ENCODE results near the gene PRDM16.

The PRDM16 gene

DNA sequence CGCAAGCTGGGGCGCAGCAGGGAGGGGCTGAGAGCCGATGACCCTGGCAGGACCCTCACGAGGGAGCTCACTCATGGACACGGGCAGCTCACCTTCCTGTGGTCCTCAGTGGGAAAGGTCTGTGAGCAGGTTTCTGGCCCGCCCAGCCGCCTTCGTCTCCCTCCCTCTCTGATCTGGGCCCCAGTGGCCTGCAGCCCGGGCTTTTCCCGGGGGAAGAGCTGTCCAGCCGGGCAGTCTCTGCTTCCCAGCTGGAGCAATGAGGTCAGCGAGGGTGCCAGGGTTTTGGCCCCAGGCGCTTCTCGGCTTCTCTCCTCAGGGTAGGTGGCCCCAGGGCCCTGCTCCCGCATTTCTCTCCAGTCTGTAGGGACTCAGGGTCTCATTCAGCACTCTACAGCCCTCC, 363.3 kb downstream of the PRDM16 start:
- no peak for DNase-seq (ENCODE audit: low read depth)

DNA sequence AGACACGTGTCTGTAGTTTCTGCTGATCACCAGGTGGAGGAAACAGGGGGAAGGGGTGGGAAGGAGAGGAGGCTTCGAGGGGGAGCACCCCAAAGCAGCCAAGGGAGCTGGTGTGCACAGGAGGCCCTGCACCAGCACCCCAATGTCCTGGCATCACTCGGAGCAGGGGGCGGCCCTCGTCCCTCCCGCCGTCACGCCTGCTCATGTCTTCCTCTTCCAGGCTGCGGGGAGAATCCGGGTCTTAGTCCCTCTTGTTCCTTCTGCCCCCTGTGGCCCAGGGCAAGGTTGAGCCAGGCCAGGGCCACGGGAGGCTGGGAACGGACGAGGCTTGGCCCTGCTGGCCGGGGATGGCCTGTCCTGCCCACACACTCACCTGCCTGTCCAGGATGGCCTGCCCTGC, 364.1 kb downstream of the PRDM16 start:
- DNase-seq (ENCODE audit: low read depth) = no peak

DNA sequence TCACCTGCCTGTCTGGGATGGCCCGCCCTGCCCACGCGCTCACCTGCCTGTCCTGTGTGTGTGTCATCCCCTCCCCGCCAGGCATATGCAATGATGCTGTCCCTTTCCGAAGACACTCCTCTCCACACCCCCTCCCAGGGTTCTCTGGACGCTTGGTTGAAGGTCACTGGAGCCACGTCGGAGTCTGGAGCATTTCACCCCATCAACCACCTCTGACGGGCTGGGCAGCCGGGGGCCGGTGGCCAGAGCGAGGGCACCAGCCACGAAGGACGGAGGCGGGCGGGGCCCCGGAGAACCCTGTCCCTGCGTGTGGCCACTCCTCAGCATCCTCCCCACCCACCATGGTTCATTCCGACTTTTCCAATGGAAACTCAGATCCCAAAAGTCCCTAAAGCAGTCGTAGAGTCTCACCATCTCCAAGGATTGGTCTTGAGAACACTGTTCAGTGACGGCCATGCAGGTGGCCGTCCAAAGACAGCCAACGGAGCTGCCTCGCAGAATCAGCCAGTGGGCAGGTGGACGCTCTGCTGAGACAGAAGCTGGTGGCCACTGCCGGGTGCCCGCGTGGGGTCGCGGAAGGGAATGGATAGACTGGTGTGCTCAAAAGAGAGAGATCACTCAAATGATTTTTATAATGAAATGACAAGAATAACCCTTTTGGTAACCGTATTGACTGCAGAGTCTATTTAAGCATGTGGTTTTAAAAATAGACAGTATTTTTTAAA, 364.8 kb downstream of the PRDM16 start:
- DNase-seq (ENCODE audit: low read depth) = no peak

DNA sequence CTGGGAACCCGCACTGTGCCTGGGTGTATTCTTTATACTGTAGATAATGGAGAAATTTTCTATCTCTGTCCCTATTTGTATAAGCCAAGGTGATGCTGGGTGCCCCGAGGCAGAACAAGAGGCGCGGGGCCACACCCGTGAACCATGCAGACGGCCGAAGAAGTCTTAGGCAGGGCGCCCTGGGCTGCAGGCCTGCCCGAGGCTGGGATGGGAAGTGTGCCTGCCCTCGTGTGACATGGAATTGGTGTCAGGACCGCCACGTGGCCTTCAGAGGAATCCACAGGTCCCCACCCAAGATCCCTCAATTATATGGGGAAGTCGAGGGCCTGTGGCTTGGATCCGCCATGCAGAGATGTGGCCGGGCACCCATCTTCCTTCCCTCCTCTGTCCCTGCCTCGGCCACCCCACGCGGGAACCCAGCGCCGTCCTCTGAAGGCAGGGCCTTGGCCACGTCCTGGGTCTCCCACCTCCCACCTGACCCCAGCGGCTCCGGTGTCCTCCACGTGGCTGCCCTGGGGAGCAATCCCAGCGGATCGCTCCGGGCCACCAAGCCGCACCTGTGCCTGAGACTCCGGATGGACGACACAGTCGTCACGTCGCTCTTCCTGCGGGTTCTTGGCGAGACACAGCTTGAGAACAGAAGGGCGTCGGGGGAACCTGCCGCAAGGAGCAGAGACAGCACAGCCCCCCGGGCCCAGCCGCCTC, 365.6 kb downstream of the PRDM16 start:
- DNase-seq (ENCODE audit: low read depth) = no peak

DNA sequence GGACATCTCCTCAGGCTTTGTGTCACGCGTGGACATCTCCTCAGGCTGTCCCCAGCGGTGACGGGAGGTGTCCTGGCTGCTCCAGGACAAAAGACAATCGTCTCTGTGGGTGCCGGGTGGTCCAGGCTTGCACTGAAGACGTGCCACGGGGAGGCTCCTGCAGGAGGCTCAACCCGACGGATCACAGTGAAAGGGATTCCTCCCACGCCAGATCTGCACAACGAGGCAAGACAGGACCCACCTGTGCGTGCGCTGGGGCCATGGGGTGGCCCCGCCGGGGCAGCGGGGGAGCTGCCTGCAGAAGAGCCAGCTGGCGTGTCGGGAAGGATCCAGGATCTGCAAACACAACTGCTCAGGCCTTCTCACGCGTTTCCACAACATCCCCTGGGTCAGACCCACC, 366.7 kb downstream of the PRDM16 start:
- no peak for DNase-seq (ENCODE audit: low read depth)

DNA sequence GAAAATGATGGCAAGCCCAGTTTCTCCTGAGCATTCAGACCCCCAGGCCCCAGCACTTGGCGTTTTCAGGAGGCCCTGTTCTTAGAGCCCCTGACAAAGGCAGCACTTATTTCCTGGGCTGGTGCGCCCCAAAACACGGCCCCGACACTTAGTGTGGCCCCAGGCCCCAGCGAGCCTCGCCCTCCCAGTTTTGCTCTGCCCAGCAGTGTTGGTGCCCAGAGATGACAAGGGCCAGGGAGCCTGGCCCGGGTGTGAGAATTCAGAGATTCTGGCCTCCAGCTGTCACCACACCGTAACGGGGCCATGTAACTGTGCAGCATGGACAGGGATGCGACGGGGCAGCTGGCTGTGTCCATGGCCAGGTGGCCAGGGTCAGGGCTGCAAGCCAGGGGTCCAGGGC, 367.4 kb downstream of the PRDM16 start:
- no peak for DNase-seq (ENCODE audit: low read depth)

DNA sequence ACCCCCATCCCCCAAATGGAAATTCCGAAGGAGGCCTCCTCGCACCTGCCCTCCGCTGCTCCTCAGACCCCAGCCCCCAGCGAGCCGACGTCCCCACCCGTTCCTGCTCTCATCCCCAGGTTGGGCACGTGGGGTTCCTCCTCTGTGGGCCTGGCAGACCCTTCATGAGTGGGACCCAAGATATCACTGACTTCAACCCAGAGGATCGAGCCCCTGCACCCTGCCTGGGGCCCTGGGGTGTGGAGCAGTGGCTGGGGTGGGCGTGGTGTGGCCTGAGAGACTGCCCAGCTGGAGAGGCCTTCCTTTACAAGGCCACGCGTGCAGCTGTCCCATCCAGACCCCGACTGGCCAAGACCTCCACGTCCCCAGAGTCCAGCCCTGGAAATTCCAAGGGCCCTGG, 367.9 kb downstream of the PRDM16 start:
- no peak for DNase-seq (ENCODE audit: low read depth)

DNA sequence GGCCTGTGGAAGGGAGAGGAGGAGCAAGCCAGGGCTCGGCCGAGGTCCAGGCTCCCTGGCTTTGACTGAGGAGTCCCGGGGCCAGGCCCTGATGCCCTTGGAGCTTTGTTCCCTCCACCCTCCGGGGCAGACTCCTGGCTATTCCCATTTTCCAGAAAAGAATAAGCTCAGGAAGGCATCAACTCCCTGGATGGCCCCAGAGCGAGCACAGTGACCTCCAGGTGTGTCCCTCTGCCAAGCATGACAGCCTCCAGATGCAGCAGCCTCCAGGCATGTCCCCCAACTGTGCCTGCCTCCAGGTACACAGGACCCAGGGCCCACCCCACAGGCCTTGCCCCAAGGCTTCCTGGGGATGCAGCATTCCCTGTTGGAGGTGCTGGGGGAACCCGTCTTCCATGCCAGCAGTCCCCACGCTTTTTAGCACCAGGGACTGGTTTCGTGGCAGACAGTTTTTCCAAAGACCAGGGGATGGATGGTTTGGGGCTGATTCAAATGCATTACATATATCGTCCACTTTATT, 369.7 kb downstream of the PRDM16 start:
- no peak for DNase-seq (ENCODE audit: low read depth)

DNA sequence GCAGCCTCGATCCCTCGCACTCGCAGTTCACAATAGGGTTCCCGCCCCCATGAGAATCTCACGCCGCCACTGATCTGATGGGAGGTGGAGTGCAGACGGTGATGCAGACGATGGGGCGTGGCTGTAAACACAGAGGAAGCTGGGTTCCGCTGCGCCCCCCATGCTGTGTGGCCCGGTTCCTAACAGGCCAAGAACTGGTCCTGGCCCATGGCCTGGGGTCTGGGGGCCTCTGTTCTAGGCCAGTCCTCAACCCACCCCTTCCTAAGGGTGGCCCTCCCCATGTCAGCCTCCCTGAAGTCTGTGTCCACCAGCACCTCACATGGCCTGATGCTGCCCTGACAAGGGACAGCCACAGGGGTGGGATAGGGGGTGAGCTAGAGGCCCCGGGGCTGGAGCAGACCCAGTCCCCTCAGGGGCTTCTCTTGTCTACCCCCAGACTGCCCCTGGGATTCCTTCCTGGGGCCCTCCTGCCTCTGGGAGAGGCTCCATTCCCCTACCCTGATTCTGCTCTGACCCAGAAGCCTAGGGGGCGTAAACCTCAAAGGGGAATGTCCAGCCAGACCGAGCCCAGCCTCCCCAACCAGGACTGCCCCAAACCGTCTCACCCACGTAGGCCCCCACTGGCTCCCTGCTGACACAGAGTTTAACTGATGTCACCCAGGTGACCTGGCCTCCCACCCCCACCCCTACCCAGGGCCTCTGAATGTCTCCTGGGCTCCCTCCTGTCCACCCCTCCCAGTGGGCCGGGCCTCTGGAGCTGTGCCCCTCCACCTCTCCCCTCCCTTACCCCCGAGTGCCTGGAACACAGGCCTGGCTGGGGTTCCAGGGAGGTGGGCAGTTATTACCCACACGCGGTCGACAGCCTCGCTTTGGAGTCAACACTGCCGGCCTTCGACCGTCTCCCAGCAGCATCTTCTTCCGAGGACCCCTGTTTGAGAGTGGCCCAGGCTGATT, 370.6 kb downstream of the PRDM16 start:
- no peak for DNase-seq (ENCODE audit: low read depth)

DNA sequence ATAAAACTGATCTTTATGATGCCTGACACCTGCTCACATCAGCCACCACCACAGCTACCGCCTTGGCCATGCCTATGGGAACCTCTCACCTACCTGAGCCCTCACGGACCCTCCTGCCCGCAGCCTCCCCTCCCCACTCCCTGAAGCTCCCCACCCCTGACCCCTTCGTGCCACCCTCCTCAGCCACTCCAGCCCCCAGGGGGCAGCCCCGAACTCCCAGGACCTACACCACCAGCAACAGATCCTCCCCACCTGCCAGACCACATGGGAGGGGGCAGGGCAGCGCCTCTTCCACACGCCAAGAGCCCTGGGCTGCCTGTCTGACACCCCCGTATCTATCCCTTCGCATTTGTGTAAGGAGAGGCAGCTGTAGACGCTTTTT, 371.3 kb downstream of the PRDM16 start:
- DNase-seq (ENCODE audit: low read depth) = no peak

DNA sequence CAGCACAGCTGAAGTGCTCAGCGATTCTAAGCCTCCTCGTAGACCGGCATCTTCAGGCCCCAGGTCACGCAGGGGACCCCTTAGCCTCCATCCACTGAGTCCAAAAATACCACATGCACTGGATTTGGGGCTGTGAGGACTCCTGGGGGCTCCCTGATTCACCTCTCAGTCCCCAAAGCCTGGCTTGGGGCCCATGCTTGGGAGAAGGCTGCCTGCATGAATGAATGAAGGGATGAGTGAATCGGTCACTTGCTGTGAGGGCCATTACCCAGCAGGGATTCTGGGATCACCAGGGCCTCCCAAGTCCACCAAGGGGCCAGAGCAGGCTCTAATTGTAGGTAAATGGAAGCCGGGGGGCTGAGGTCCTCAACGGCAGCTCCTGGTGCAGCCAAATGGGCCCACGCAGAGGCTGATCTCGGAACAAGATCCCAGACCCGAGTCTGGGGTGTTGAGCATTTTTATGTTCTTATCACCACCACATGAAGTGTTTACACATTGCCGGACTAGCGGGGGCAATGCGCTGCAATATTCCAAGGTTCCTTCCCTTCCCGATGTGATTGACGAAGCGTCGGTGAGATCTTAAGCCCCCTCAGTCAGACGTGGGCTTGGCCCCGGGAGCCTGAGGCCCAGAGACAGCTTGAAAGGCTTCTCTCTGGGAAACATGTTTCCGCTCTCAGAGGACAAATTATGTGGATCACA, 371.9 kb downstream of the PRDM16 start:
- no peak for DNase-seq (ENCODE audit: low read depth)

DNA sequence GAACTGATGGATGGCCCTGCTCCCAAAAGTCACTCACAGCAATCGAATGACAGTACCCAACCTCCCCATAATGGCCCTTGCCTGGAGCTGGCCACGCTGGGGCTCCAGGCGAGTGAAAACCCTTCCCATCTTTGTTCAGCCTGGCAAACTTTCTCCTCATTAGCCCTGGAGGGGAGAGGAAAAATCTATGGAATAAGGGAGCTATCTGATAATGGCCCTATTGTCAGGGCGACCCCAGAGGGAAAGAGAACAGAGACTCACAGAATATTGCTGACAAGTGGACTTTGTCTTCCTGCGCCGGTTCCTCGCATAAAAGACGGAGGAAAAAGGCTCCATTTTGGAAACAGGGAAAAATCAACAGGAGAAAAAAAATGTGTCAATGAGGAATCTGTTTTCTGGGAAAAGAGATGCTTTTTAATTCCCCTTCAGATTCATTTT, 372.4 kb downstream of the PRDM16 start:
- no peak for DNase-seq (ENCODE audit: low read depth)

DNA sequence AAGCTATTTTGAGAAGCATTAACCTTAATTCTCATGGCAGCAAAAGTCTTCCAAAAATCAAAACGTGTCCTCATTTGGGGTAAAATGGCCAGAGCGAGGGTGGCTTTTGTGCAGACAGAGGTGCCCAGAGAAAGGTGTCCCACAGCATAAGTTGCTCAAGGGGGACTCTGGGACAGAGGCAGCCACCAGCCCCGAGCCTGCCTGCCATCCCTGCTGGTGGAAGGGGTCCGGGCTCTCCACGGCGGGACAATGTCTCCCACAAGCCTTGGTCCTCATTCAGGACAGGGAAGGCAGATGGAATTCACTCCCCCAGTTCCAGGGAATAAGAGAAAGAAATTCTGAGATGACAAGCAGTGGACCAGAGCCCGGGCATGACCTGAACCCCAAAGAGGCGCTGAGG, 372.9 kb downstream of the PRDM16 start:
- DNase-seq (ENCODE audit: low read depth) = no peak

DNA sequence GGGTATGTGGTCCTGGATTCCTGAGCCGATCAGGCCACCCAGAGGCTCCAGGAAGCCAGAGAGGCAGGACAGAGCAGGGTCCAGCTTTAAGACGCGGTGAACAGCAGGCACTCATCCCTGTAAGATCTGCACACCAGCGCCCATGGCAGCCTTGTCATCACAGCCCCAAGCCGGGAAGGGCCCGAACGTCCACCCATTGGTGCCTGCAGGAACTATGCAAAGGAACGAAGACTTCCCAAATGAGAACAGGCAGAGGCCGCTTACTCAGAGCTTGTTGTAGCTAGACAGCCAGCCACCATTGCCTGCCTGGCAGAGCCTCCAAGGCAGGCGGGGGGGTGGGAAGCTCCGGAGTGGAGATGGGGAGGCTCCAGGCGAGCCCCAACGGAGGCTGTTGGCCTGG, 373.3 kb downstream of the PRDM16 start:
- DNase-seq (ENCODE audit: low read depth) = no peak

DNA sequence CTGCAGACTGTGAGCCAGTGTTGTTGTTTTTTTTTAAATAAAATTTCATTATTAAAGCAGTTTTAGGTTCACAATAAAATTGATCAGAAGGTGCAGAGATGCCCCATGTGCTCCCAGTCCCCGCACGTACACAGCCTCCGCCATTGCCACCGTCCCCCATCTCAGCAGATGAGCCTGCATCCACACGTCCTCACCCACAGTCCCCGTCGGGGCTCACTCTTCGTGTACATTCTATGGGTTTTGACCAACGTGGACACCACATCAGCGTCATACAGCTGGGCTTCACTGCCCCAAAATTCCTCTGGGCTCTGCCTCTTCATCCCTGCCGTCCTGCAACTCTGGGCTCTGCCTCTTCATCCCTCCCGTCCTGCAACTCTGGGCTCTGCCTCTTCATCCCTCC, 373.9 kb downstream of the PRDM16 start:
- no peak for DNase-seq (ENCODE audit: low read depth)

DNA sequence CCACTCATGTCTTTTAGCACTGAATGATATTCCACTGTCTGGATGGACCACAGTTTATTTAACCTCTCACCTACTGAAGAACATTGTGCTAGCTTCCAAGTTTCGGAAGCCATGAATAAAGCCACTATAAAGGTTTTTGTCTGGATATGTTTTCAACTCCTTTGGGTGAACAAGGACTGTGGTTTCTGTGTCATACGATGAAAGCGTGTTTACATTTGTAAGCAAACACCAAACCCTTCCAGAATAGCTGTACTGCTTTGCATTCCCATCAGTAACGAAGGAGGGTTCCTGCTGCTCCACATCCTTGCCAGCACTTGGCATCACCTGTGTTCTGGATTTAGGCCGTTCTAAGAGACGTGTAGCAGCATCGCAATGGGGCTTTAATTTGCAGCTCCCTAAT, 374.8 kb downstream of the PRDM16 start:
- no peak for DNase-seq (ENCODE audit: low read depth)

DNA sequence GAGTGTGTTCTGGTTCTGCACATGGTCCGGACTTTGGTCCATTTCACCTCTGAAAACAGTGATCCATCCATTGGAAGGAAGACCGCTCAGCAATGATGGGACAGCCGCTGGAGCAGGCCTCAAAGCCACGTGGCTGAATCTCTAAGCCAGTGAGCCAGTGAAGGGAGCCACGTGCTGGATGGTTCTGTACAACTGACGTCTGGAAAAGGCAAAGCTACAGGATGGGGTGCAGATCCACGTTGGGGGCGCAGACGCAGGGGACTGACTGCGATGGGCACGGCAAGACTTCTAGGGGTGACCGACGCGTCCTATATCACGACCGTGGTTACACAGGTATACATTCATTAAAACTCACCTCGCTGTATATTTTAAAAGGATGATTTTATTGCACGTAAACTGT, 375.3 kb downstream of the PRDM16 start:
- no peak for DNase-seq (ENCODE audit: low read depth)

DNA sequence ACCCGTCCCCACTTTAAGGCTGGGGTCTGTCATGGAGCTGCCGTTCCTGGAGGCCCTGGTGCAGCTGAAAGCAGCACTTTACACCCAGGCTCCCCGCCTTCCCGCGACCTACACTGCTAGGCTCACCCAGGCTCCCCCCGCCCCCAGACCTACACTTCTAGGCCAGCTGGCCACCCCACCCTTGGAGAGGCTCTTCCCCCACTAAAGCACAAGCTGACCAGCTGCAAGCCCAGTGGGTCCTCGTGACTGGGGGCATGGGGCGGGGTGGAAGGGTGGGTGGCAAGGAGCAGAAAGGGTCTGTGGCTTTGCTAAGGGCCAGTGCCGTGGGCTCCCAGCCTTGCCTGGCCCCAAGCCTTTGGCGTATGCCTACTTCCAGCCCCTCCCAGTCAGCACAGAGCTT, 375.7 kb downstream of the PRDM16 start:
- DNase-seq (ENCODE audit: low read depth) = no peak

DNA sequence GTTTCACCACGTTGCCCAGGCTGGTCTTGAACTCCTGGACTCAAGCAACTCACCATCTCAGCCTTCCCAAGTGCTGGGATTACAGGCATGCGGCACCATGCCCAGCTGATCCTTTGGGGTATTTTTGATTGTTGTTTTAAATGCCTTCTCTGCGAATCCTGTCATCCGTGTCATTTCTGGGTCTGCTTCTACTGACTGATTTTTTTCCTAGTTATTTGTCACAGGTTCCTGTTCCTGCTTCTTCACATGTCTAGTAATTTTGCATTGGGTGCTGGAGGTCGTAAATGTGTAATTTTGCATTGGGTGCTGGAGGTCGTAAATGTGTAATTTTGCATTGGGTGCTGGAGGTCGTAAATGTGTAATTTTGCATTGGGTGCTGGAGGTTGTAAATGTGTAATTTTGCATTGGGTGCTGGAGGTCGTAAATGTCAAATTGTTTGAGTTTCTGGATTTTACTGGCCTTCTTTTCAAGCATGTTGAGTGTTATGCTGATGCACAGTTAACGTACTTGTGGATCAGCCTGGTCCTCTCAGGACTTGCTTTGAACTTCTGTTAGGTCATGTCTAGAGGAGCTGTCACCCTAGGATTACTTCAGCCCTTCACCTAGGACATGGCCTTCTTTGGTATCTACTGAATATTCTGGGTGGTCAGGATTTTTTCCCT, 381.3 kb downstream of the PRDM16 start:
- DNase-seq (ENCODE audit: low read depth) = no peak

DNA sequence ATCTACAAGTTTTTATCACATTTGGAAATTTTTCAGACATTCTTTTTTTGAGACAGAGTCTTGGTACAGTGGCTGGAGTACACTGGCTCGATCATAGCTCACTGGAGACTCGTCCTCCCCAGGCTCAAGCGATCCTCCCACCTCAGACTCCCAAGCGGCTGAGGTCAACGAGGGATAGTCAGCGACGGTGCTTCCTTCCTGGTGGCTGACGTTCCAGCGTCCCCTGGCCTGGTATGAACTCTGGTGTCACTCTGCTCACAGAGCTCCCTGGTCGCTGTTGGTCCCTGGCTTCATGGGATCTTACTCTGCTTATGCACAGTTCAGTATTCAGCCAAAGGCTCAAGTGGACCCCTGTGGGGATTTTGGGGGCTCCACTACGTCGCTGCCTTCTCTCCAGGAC, 382.0 kb downstream of the PRDM16 start:
- DNase-seq (ENCODE audit: low read depth) = no peak
